Mucosa of descending colon (tissue), 3 donors: ENCODE measurements around the gene FLAD1. TPM values are rescaled to one million over a fixed set of nuclear protein-coding genes. Genes with fewer than 3 reads are reported as not detected.

Experiments used
- ATAC-seq: fragments of 200-7000 bp; cut with Tn5 transposase; one replicate; pipeline ENCODE4 v1.9.1; 2020; ENCODE audit warnings: mild to moderate bottlenecking, moderate library complexity
- DNase-seq, 3 donors: peaks; one replicate each; pipeline ENCODE4 v3.0.0-alpha.2; 2020
- H3K36me3 ChIP-seq: fragments of 200-600 bp; one replicate; pipeline ENCODE4 v1.8.0; 2021; ENCODE audit warnings: low read depth, mild to moderate bottlenecking
- H3K4me1 ChIP-seq: fragments of 200-600 bp; one replicate; pipeline ENCODE4 v1.8.0; 2021; ENCODE audit warnings: low read depth, mild to moderate bottlenecking
- H3K4me3 ChIP-seq: fragments of 200-600 bp; one replicate; pipeline ENCODE4 v1.8.0; 2021; ENCODE audit warnings: mild to moderate bottlenecking
- H3K9me3 ChIP-seq: fragments of 200-600 bp; one replicate; pipeline ENCODE4 v1.8.0; 2021; ENCODE audit warnings: mild to moderate bottlenecking
- intact Hi-C, 2 donors: fragments of 100-400 bp; cut with DNase I in 1 of 2; cut with micrococcal nuclease in 1 of 2; formaldehyde crosslinking; loops; one replicate each; pipeline versions ENCODE4 v1.11.0 to v1.11.1; 2022; cut with DNase I, micrococcal nuclease
- total RNA-seq, 3 donors: library from RNA; stranded (reverse); fragmentation: NEBNext Ultra II Directional in 2 of 3; extraction: Animal tissue kit (Norgen Biotek cat#: 25700) in 2 of 3; gene quantifications; one replicate each; pipeline versions ENCODE4 v1.2.1 to v1.2.4, GENCODE V29; 2021 to 2023
- TF ChIP-seq, protein P1 (sequence below): fragments of 200-600 bp; IDR thresholded peaks from one replicate; pipeline ENCODE4 v1.8.0; 2022; ENCODE audit warnings: antibody characterized with exemption, mild to moderate bottlenecking
- donor health status: DM: no; HTN: no; CAD: no; lungs with moderate emphysema.
- donor health status: DM: no; HTN: no; CAD: no.
- donor health status: DM: no; HTN: yes; CAD: no.

FLAD1 gene
- total RNA-seq, 3 donors from 2014 or later = 28.4 to 40.4 (median 31.2) TPM

- no peaks in the 10 kb centered on the region for H3K9me3 ChIP-seq
- DNase-seq (peak; percentile 91 to 95 (median 93)), ATAC-seq (peak; percentile 82)
- H3K4me3 ChIP-seq = peak overlapping the region; percentile 38
- H3K4me1 ChIP-seq = peaks cover 6% of the 10 kb centered on the region
- intact Hi-C loops = no loop called here
- H3K36me3 ChIP-seq = no peaks in the 10 kb centered on the region
- TF ChIP-seq, protein P1, sequence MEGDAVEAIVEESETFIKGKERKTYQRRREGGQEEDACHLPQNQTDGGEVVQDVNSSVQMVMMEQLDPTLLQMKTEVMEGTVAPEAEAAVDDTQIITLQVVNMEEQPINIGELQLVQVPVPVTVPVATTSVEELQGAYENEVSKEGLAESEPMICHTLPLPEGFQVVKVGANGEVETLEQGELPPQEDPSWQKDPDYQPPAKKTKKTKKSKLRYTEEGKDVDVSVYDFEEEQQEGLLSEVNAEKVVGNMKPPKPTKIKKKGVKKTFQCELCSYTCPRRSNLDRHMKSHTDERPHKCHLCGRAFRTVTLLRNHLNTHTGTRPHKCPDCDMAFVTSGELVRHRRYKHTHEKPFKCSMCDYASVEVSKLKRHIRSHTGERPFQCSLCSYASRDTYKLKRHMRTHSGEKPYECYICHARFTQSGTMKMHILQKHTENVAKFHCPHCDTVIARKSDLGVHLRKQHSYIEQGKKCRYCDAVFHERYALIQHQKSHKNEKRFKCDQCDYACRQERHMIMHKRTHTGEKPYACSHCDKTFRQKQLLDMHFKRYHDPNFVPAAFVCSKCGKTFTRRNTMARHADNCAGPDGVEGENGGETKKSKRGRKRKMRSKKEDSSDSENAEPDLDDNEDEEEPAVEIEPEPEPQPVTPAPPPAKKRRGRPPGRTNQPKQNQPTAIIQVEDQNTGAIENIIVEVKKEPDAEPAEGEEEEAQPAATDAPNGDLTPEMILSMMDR = no peak
Observed at GRCh38 chr1:154937085-154937987, 45.8 kb upstream of the FLAD1 start.

GRCh38 chr1:154937988-154938386 lies 45.2 kb upstream of the FLAD1 start:
- Histone ChIP-seq H3K4me3 (no peak overlapping the region), H3K9me3 (no peaks in the 10 kb centered on the region), H3K4me1 (peaks cover 6% of the 10 kb centered on the region), H3K36me3 (no peaks in the 10 kb centered on the region)
- intact Hi-C loops = no loop called here
- ATAC-seq = no peak
- DNase-seq = no peak
- TF ChIP-seq, protein P1 = no peak

DNA sequence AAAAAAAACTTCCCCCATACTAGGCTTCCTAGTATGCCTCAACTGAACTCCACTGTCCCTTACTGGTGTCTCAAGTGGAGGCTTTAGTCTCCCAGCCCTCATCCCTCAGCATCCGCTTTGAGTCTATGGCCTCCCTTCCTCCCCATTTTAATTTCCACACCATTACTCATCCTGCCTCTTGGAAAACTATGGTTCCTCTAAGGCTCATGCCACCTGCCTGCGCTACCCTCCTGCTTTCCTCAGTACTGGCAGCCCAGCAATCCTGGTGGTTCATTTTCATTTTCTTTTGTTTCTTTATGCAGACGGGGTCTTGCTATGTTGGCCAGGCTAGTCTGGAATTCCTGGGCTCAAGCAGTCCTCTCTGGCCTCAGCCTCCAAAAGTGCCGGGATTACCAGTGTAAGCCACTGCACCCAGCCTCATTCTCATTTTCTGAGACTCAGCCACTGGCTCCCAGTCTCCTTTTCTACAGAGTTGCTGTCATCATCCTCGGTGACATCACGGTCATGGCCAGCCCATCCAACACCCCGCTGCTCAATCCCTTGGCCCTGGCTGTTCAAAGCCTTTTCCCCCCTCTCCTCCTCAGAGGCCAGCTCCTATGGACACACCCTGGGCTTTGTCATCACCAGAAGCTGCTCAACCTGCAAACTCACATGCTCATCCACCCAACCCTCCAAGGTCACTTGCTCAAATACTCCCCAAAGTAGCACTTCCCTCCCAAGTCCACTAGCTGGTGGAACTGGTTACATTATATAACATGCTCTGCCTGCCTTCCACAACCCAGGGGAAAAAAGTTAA lies 44.3 kb upstream of the FLAD1 start:
- Histone ChIP-seq H3K4me1 (peaks cover 11% of the 10 kb centered on the region), H3K9me3 (no peaks in the 10 kb centered on the region), H3K4me3 (no peak overlapping the region), H3K36me3 (no peaks in the 10 kb centered on the region)
- no peak for DNase-seq
- intact Hi-C loops = no loop called here
- TF ChIP-seq, protein P1 = no peak
- no peak for ATAC-seq

DNA sequence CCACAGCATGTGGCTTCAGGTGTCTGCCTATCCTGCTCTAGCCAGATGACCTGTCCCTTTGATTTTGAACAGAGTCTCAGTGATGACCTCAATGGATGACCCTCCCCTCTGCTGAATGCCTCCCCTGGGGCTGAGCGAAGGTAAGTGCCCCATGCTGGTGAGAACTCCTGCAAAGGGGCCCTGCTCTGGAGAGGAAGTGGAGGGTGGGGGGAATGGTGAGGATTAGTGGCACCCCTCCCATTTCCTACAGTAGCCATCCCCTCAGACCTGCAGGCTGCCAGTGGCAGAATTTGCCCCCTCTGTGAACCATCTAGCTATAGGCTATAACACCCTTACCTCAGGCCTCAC lies 43.0 kb upstream of the FLAD1 start:
- H3K4me1 ChIP-seq = peaks cover 14% of the 10 kb centered on the region
- TF ChIP-seq, protein P1 = no peak
- intact Hi-C loops = no loop called here
- no peak overlapping the region for H3K4me3 ChIP-seq
- no peaks in the 10 kb centered on the region for H3K36me3 ChIP-seq
- DNase-seq (no peak), ATAC-seq (no peak)
- no peaks in the 10 kb centered on the region for H3K9me3 ChIP-seq

DNA sequence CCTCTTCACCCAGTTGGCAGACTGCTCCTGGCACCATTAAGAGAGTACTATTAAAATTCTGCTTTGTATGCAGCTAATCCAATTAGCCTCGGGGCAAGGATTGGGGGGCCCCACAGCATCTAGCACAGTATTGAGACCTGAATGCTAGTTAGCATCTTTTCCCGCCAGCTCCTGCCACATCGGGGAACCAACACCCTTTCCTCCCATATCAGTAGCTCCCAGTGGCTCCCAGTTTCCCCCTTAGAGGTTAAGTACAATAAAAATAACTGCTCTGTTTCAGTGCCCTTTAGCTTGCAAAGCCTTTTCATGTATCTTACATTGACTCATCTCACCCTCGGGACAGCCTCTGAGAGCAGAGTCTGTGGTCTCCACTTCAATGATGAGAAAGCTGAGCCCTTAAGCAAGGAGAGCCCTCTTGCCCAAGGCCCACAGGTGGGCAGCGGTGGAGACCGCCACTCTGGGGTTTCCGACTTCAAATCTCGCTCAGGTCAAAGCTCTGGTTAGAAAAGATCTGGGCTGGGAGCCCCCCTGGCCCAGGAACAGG lies 42.4 kb upstream of the FLAD1 start:
- no peaks in the 10 kb centered on the region for H3K9me3 ChIP-seq
- intact Hi-C loops = no loop called here
- DNase-seq (no peak), ATAC-seq (no peak)
- H3K4me1 ChIP-seq = peaks cover 10% of the 10 kb centered on the region
- TF ChIP-seq, protein P1 = no peak
- no peaks in the 10 kb centered on the region for H3K36me3 ChIP-seq
- H3K4me3 ChIP-seq = no peak overlapping the region
